Activated CD4-positive, alpha-beta memory T cell treated with anti-CD3 and anti-CD28 coated beads, Interleukin-2, amount 10 ng/mL, durations not matched to agents 7 days and 5 days (primary cell): ENCODE measurements around the gene ST8SIA2. TPM values are rescaled to one million over a fixed set of nuclear protein-coding genes. Genes with fewer than 3 reads are reported as not detected.

Source experiments
- CTCF ChIA-PET: fragments of 350-600 bp; sonication (Branson Sonifier 250); formaldehyde crosslinking; loops from one replicate; lab custom pipeline; 2021; ENCODE audit warnings: antibody characterized with exemption, inconsistent platforms; lab: Charles Lee
- POLR2A ChIA-PET: fragments of 350-600 bp; sonication (Branson Sonifier 250); formaldehyde crosslinking; loops from one replicate; lab custom pipeline; 2021; ENCODE audit warnings: antibody characterized with exemption; lab: Charles Lee
- DNase-seq: peaks from one replicate; pipeline ENCODE4 v3.0.0-alpha.2; 2020
- H3K27ac Mint-ChIP-seq: one replicate; pipeline ENCODE4 v1.8.0; 2021; ENCODE audit warnings: mild to moderate bottlenecking, mixed read lengths
- H3K27me3 Mint-ChIP-seq: one replicate; pipeline ENCODE4 v1.8.0; 2021; ENCODE audit warnings: mixed read lengths
- H3K36me3 Mint-ChIP-seq: one replicate; pipeline ENCODE4 v1.8.0; 2021; ENCODE audit warnings: low read depth, mixed read lengths
- H3K4me1 Mint-ChIP-seq: one replicate; pipeline ENCODE4 v1.8.0; 2021; ENCODE audit warnings: mixed read lengths
- H3K4me3 Mint-ChIP-seq: one replicate; pipeline ENCODE4 v1.8.0; 2021; ENCODE audit warnings: mild to moderate bottlenecking, mixed read lengths
- H3K9me3 Mint-ChIP-seq: one replicate; pipeline ENCODE4 v1.8.0; 2021; ENCODE audit warnings: mixed read lengths
- total RNA-seq, 2 experiments: library from RNA; stranded (reverse); gene quantifications; one replicate each; pipeline ENCODE4 v1.2.3, GENCODE V29; 2021

The ST8SIA2 gene
- total RNA-seq = not detected

- Mint-ChIP-seq H3K4me1 (peaks cover 7% of the 10 kb centered on the region), H3K27ac (no peak within 1 kb of the TSS), H3K9me3 (no peaks in the 10 kb centered on the region), H3K27me3 (peaks cover 66% of the 10 kb centered on the region), H3K4me3 (no peak within 1 kb of the TSS), H3K36me3 (no peaks in the 10 kb centered on the region)
- ChIA-PET POLR2A (no interaction called here), CTCF (no interaction called here)
- no peak for DNase-seq
Measured at GRCh38 chr15:92393071-92393979, at the start of gene ST8SIA2. TSS of gene ST8SIA2 (plus strand) at chr15:92393881. CDS start at chr15:92394065, 184 bp downstream.

- Mint-ChIP-seq H3K4me3 (no peak overlapping the region), H3K36me3 (no peaks in the 10 kb centered on the region), H3K9me3 (no peaks in the 10 kb centered on the region), H3K27ac (no peak overlapping the region), H3K4me1 (no peaks in the 10 kb centered on the region), H3K27me3 (peaks cover 2% of the 10 kb centered on the region)
- DNase-seq = no peak
- CTCF ChIA-PET = no interaction called here
- POLR2A ChIA-PET = no interaction called here
Measured at GRCh38 chr15:92343924-92344643, 49.6 kb upstream of the ST8SIA2 start.

- DNase-seq = no peak
- H3K9me3 Mint-ChIP-seq = no peaks in the 10 kb centered on the region
- H3K27ac Mint-ChIP-seq = no peak overlapping the region
- H3K4me1 Mint-ChIP-seq = no peaks in the 10 kb centered on the region
- H3K4me3 Mint-ChIP-seq = no peak overlapping the region
- ChIA-PET CTCF (no interaction called here), POLR2A (no interaction called here)
- no peaks in the 10 kb centered on the region for H3K36me3 Mint-ChIP-seq
- H3K27me3 Mint-ChIP-seq = peaks cover 6% of the 10 kb centered on the region
Measured at GRCh38 chr15:92346063-92346462, 47.6 kb upstream of the ST8SIA2 start.

- ChIA-PET POLR2A (no interaction called here), CTCF (no interaction called here)
- DNase-seq = no peak
- H3K27ac Mint-ChIP-seq = no peak overlapping the region
- no peaks in the 10 kb centered on the region for H3K9me3 Mint-ChIP-seq
- H3K36me3 Mint-ChIP-seq = no peaks in the 10 kb centered on the region
- H3K4me3 Mint-ChIP-seq = no peak overlapping the region
- peaks cover 12% of the 10 kb centered on the region for H3K27me3 Mint-ChIP-seq
- no peaks in the 10 kb centered on the region for H3K4me1 Mint-ChIP-seq
Measured at GRCh38 chr15:92355307-92355706, 38.4 kb upstream of the ST8SIA2 start.

- Mint-ChIP-seq H3K27me3 (peaks cover 13% of the 10 kb centered on the region), H3K4me1 (no peaks in the 10 kb centered on the region), H3K27ac (no peak overlapping the region), H3K4me3 (no peak overlapping the region), H3K9me3 (no peaks in the 10 kb centered on the region), H3K36me3 (no peaks in the 10 kb centered on the region)
- CTCF ChIA-PET = no interaction called here
- no peak for DNase-seq
- POLR2A ChIA-PET = no interaction called here
Measured at GRCh38 chr15:92361321-92362000, 32.2 kb upstream of the ST8SIA2 start.

- no peaks in the 10 kb centered on the region for H3K4me1 Mint-ChIP-seq
- ChIA-PET POLR2A (no interaction called here), CTCF (no interaction called here)
- H3K27ac Mint-ChIP-seq = no peak overlapping the region
- no peaks in the 10 kb centered on the region for H3K9me3 Mint-ChIP-seq
- H3K4me3 Mint-ChIP-seq = no peak overlapping the region
- H3K36me3 Mint-ChIP-seq = no peaks in the 10 kb centered on the region
- peaks cover 9% of the 10 kb centered on the region for H3K27me3 Mint-ChIP-seq
- DNase-seq = no peak
Measured at GRCh38 chr15:92362001-92362350, 31.7 kb upstream of the ST8SIA2 start.

- no peak for DNase-seq
- H3K4me1 Mint-ChIP-seq = no peaks in the 10 kb centered on the region
- H3K27ac Mint-ChIP-seq = no peak overlapping the region
- H3K4me3 Mint-ChIP-seq = no peak overlapping the region
- POLR2A ChIA-PET = no interaction called here
- H3K36me3 Mint-ChIP-seq = no peaks in the 10 kb centered on the region
- peaks cover 5% of the 10 kb centered on the region for H3K27me3 Mint-ChIP-seq
- CTCF ChIA-PET = no interaction called here
- H3K9me3 Mint-ChIP-seq = no peaks in the 10 kb centered on the region
Measured at GRCh38 chr15:92365084-92365483, 28.6 kb upstream of the ST8SIA2 start.

- Mint-ChIP-seq H3K9me3 (no peaks in the 10 kb centered on the region), H3K27me3 (peaks cover 5% of the 10 kb centered on the region), H3K27ac (no peak overlapping the region), H3K4me1 (no peaks in the 10 kb centered on the region), H3K4me3 (no peak overlapping the region), H3K36me3 (no peaks in the 10 kb centered on the region)
- ChIA-PET POLR2A (no interaction called here), CTCF (no interaction called here)
- no peak for DNase-seq
Measured at GRCh38 chr15:92365906-92366305, 27.8 kb upstream of the ST8SIA2 start.

- Mint-ChIP-seq H3K27ac (no peak overlapping the region), H3K36me3 (no peaks in the 10 kb centered on the region), H3K4me1 (no peaks in the 10 kb centered on the region), H3K27me3 (peaks cover 5% of the 10 kb centered on the region), H3K4me3 (no peak overlapping the region), H3K9me3 (no peaks in the 10 kb centered on the region)
- CTCF ChIA-PET = no interaction called here
- DNase-seq = no peak
- POLR2A ChIA-PET = no interaction called here
Measured at GRCh38 chr15:92366381-92366780, 27.3 kb upstream of the ST8SIA2 start.

- DNase-seq = no peak
- Mint-ChIP-seq H3K4me1 (no peaks in the 10 kb centered on the region), H3K9me3 (no peaks in the 10 kb centered on the region), H3K27me3 (peaks cover 19% of the 10 kb centered on the region), H3K4me3 (no peak overlapping the region), H3K27ac (no peak overlapping the region), H3K36me3 (no peaks in the 10 kb centered on the region)
- CTCF ChIA-PET = no interaction called here
- POLR2A ChIA-PET = no interaction called here
Measured at GRCh38 chr15:92375057-92375456, 18.6 kb upstream of the ST8SIA2 start.

GRCh38 chr15:92376109-92376508, 17.6 kb upstream of the ST8SIA2 start:
- no peaks in the 10 kb centered on the region for H3K36me3 Mint-ChIP-seq
- no peaks in the 10 kb centered on the region for H3K9me3 Mint-ChIP-seq
- no peak overlapping the region for H3K27ac Mint-ChIP-seq
- H3K4me3 Mint-ChIP-seq = no peak overlapping the region
- H3K4me1 Mint-ChIP-seq = no peaks in the 10 kb centered on the region
- peaks cover 23% of the 10 kb centered on the region for H3K27me3 Mint-ChIP-seq
- ChIA-PET CTCF (no interaction called here), POLR2A (no interaction called here)
- DNase-seq = no peak

GRCh38 chr15:92377083-92377789, 16.4 kb upstream of the ST8SIA2 start:
- ChIA-PET CTCF (no interaction called here), POLR2A (no interaction called here)
- Mint-ChIP-seq H3K36me3 (no peaks in the 10 kb centered on the region), H3K27ac (no peak overlapping the region), H3K27me3 (peaks cover 31% of the 10 kb centered on the region), H3K4me3 (no peak overlapping the region), H3K4me1 (no peaks in the 10 kb centered on the region), H3K9me3 (no peaks in the 10 kb centered on the region)
- DNase-seq = no peak
